ENCODE data around the gene LRRC23. TPM values are rescaled to one million over a fixed set of nuclear protein-coding genes. Genes with fewer than 3 reads are reported as not detected.
"Not testable (repeated sequence)": the region's sequence is repeated elsewhere in the genome, so short reads cannot be mapped to it uniquely, and the experiment has no call there.

Gene LRRC23
- total RNA-seq, 1 donor: 7.6 TPM

DNA sequence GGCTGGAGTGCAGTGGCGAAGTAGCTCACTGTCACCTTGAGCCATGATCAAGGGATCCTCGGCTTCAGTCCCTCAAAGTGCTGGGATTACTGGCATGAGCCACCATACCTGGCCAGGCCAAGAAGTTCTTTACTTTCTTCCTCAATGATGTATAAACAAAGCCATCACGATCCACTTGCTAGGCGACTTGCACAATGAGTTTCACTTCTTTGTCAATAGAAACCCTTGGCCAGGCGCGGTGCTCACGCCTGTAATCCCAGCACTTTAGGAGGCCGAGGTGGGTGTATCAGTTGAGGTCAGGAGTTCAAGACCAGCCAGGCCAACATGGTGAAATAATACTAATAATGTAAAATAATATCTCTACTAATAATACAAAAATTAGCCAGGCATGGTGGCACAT lies 17.2 kb upstream of the LRRC23 start:
- no peak overlapping the region for H3K4me3 ChIP-seq (ENCODE audit: insufficient read depth, low read length)
- TF ChIP-seq, protein P1, sequence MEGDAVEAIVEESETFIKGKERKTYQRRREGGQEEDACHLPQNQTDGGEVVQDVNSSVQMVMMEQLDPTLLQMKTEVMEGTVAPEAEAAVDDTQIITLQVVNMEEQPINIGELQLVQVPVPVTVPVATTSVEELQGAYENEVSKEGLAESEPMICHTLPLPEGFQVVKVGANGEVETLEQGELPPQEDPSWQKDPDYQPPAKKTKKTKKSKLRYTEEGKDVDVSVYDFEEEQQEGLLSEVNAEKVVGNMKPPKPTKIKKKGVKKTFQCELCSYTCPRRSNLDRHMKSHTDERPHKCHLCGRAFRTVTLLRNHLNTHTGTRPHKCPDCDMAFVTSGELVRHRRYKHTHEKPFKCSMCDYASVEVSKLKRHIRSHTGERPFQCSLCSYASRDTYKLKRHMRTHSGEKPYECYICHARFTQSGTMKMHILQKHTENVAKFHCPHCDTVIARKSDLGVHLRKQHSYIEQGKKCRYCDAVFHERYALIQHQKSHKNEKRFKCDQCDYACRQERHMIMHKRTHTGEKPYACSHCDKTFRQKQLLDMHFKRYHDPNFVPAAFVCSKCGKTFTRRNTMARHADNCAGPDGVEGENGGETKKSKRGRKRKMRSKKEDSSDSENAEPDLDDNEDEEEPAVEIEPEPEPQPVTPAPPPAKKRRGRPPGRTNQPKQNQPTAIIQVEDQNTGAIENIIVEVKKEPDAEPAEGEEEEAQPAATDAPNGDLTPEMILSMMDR (IDR thresholded peaks at IDR 0.05; ENCODE audit: extremely low read depth, low read depth, low read length): no peak
- peaks cover 9% of the 10 kb centered on the region for H3K4me1 ChIP-seq (ENCODE audit: insufficient read depth, low read length)
- H3K4me2 ChIP-seq (ENCODE audit: insufficient read depth, low read length): no peak overlapping the region
- H2AFZ ChIP-seq (ENCODE audit: low read length): no peak overlapping the region
- H3K9me3 ChIP-seq (ENCODE audit: low read depth, low read length): no peaks in the 10 kb centered on the region
- no peaks in the 10 kb centered on the region for H4K20me1 ChIP-seq (ENCODE audit: insufficient read depth, low read length)
- no peaks in the 10 kb centered on the region for H3K27me3 ChIP-seq (ENCODE audit: insufficient read depth, low read length)
- DNase-seq (ENCODE audit: insufficient read length, low spot score, missing footprints): no peak
- H3K79me2 ChIP-seq (ENCODE audit: insufficient read depth, low read length): no peaks in the 10 kb centered on the region
- H3K36me3 ChIP-seq (ENCODE audit: insufficient read depth, low read length): peaks cover 11% of the 10 kb centered on the region
- H3K27ac ChIP-seq (ENCODE audit: low read depth, low read length): no peak overlapping the region

DNA sequence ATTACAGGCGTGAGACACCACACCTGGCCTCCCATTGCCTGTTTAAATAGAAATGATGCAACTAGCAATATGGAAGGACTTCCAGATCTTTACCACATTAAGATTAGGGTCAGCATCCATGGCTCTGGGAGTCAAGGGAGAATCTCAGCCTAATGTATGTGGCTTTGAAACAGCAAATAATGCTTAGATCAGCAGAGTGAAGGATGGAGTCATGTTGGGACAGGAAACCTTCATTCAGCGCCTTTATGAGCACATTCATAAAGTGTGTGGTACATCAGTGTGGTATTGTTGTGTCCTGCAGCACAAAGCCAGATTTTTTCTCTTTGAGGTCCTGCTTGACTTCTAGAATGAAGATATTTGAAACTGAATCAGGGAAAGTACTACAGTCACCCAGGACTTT lies 16.3 kb upstream of the LRRC23 start:
- Histone ChIP-seq H3K4me2 (ENCODE audit: insufficient read depth, low read length) (no peak overlapping the region), H3K9me3 (ENCODE audit: low read depth, low read length) (no peaks in the 10 kb centered on the region), H3K4me1 (ENCODE audit: insufficient read depth, low read length) (peaks cover 9% of the 10 kb centered on the region), H3K36me3 (ENCODE audit: insufficient read depth, low read length) (peaks cover 11% of the 10 kb centered on the region), H4K20me1 (ENCODE audit: insufficient read depth, low read length) (no peaks in the 10 kb centered on the region), H2AFZ (ENCODE audit: low read length) (no peak overlapping the region), H3K27ac (ENCODE audit: low read depth, low read length) (no peak overlapping the region), H3K4me3 (ENCODE audit: insufficient read depth, low read length) (no peak overlapping the region), H3K27me3 (ENCODE audit: insufficient read depth, low read length) (no peaks in the 10 kb centered on the region), H3K79me2 (ENCODE audit: insufficient read depth, low read length) (no peaks in the 10 kb centered on the region)
- TF ChIP-seq, protein P1 (IDR thresholded peaks at IDR 0.05; ENCODE audit: extremely low read depth, low read depth, low read length): no peak
- DNase-seq (ENCODE audit: insufficient read length, low spot score, missing footprints): no peak

DNA sequence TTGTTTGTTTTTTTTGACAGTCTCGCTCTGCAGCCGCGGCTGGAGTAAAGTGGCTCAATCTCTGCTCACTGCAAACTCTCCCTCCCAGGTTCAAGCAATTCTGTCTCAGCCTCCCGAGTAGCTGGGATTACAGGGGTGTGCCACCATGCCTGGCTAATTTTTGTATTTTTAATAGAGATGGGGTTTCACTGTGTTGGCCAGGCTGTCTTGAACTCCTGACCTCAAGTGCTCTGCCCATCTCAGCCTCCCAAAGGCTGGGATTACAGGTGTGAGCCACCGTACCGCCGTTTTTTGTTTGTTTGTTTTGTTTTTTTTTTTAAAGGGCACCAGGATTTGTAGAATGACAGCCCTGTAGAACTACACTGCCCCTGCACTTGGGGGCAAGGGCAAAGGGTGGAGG lies 15.8 kb upstream of the LRRC23 start:
- not testable (repeated sequence) for DNase-seq (ENCODE audit: insufficient read length, low spot score, missing footprints); H3K79me2 ChIP-seq (ENCODE audit: insufficient read depth, low read length); H4K20me1 ChIP-seq (ENCODE audit: insufficient read depth, low read length); H3K27me3 ChIP-seq (ENCODE audit: insufficient read depth, low read length); H3K4me3 ChIP-seq (ENCODE audit: insufficient read depth, low read length); H3K4me1 ChIP-seq (ENCODE audit: insufficient read depth, low read length); H2AFZ ChIP-seq (ENCODE audit: low read length); H3K36me3 ChIP-seq (ENCODE audit: insufficient read depth, low read length); H3K27ac ChIP-seq (ENCODE audit: low read depth, low read length); H3K9me3 ChIP-seq (ENCODE audit: low read depth, low read length); H3K4me2 ChIP-seq (ENCODE audit: insufficient read depth, low read length)

DNA sequence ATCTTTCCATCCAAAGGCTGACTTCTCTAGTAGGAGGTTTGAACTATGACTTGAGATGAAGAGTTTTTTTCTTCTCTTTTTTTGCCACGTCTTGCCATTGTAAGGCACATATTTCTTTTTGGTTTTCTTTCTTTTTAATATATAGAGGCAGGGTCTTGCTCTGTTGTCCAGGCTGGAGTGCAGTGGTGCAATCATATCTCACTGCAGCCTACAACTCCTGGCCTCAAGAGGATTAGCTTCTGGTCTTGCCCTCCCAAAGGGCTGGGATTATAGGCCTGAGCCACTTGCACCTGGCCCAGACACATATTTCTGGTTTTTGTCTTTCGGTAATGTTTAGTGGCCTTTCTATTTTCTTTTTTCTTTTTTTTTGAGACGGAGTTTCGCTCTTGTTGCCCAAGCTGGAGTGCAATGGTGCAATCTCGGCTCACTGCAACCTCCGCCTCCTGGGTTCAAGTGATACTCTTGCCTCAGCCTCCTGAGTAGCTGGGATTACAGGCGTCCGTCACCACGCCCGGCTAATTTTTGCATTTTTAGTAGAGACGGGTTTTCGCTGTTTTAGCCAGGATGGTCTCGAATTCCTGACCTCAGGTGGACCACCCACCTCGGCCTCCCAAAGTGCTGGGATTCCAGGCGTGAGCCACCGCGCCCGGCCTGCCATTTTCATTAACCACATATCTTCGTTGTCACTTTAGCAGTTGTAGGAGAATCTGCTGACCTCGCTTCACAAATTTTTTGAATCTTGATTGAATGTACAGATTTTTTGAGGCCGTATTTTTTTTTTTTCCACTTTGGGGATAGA lies 14.6 kb upstream of the LRRC23 start:
- not testable (repeated sequence) for H3K79me2 ChIP-seq (ENCODE audit: insufficient read depth, low read length); H4K20me1 ChIP-seq (ENCODE audit: insufficient read depth, low read length); H2AFZ ChIP-seq (ENCODE audit: low read length); H3K27me3 ChIP-seq (ENCODE audit: insufficient read depth, low read length); DNase-seq (ENCODE audit: insufficient read length, low spot score, missing footprints); H3K4me3 ChIP-seq (ENCODE audit: insufficient read depth, low read length); H3K36me3 ChIP-seq (ENCODE audit: insufficient read depth, low read length); H3K9me3 ChIP-seq (ENCODE audit: low read depth, low read length)
- Histone ChIP-seq H3K27ac (ENCODE audit: low read depth, low read length) (peak overlapping the region; percentile 67), H3K4me1 (ENCODE audit: insufficient read depth, low read length) (peaks cover 11% of the 10 kb centered on the region), H3K4me2 (ENCODE audit: insufficient read depth, low read length) (peak overlapping the region; percentile 70)
